Measurements from ENCODE around the gene IFIT1B. TPM values are rescaled to one million over a fixed set of nuclear protein-coding genes. Genes with fewer than 3 reads are reported as not detected.

IFIT1B gene
- total and polyA plus RNA-seq, 7 experiments from 2014 or later: 0.44 TPM; not detected in 6

DNA sequence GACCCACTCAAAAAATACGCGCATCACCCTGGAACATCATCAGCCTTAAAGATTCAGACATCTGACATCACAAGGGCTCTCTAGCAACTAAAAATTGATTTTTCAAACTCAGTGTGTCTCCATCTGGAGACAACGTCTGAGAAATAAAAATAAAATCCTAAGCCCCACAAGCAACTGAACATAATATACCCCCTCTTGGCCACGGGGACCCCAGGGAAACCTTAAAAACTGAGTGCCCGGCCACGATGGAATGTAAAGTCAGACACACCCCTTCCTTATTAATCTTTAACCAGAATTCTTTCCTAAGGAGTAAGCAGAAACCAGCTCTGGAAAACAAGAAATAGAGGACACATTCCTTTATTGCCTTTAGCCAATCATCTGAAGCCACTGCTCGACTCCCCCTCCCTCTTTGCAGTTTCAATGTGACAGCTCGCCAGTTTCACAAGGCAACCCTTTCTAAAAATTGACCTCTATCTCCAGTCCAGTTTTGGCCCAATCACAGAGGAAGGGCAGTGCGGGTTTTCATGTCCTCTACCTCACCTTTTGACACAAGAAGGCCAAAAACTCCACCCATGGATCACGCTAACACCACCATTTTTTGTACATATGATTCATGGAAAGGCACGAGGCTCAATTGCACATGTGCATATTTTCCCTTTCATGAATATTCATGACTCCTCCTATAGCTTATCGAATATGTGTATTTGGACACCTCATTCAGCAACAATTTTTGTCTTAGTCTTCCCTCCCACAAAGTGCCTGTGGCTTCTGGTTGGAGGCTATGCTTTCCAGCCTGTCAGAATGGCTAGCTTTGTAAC lies 25.9 kb upstream of the IFIT1B start:
- DNase-seq: no peak
- intact Hi-C loops (cut with micrococcal nuclease): no loop called here
- Mint-ChIP-seq H3K27me3 (peaks cover 0 to 75% (median 0%) of the 10 kb centered on the region in 5 donors), H3K9me3 (peaks cover 0 to 4% (median 0%) of the 10 kb centered on the region in 11 donors), H3K27ac (no peak overlapping the region), H3K4me1 (peaks cover 8 to 27% (median 14%) of the 10 kb centered on the region in 7 donors), H3K4me3 (no peak overlapping the region), H3K36me3 (peaks cover 0 to 8% (median 4%) of the 10 kb centered on the region in 5 donors)
- H3K4me1 ChIP-seq (ENCODE audit: control insufficient read depth in 2 of 2, insufficient read depth in 2 of 2, low read length in 2 of 2): no peaks in the 10 kb centered on the region
- no peaks in the 10 kb centered on the region for H3K27me3 ChIP-seq (ENCODE audit: control insufficient read depth in 2 of 2, insufficient read depth in 2 of 2, low read length in 2 of 2)
- CTCF ChIA-PET: no interaction called here
- H3K36me3 ChIP-seq (ENCODE audit: control insufficient read depth in 2 of 3, insufficient read depth in 3 of 3, low read length in 3 of 3): no peaks in the 10 kb centered on the region
- POLR2A ChIA-PET: no interaction called here
- no peak overlapping the region for H3K27ac ChIP-seq (ENCODE audit: low read depth, low read length)
- no peak for ATAC-seq
- no peaks in the 10 kb centered on the region for H3K9me3 ChIP-seq (ENCODE audit: control insufficient read depth in 2 of 3, low read length in 3 of 3)
- no peak overlapping the region for H3K4me3 ChIP-seq (ENCODE audit: low read length)

DNA sequence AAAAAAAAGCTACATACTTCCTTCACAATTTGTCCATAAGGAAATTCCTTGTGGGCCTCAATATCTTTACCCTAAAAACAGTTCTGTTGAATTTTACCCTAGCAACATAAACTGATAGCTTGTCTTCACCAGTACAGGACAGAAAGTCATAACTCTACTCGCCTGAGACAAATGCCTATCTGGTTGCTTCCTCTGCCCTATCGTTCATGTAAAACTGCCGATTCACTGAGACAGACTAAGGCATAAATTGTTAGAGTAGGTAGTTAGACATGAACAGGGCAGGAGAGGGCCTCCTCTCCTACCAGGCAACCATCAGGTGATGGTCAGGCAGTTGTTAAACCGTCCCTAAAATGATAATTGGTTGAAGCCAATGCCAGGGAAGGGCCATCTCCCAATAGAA lies 25.1 kb upstream of the IFIT1B start:
- ChIA-PET POLR2A (interaction anchor here (0.7 kb wide), 2 partner anchors 10 to 521 kb away, joined by 3 read pairs; no protein-coding TSS in a partner anchor), CTCF (no interaction called here)
- peaks cover 0 to 4% (median 0%) of the 10 kb centered on the region in 11 donors for H3K9me3 Mint-ChIP-seq
- no peak overlapping the region for H3K4me3 ChIP-seq (ENCODE audit: low read length)
- H3K36me3 Mint-ChIP-seq: peaks cover 0 to 8% (median 4%) of the 10 kb centered on the region in 5 donors
- DNase-seq (no peak), ATAC-seq (no peak)
- no peaks in the 10 kb centered on the region for H3K36me3 ChIP-seq (ENCODE audit: control insufficient read depth in 2 of 3, insufficient read depth in 3 of 3, low read length in 3 of 3)
- H3K4me1 ChIP-seq (ENCODE audit: control insufficient read depth in 2 of 2, insufficient read depth in 2 of 2, low read length in 2 of 2): no peaks in the 10 kb centered on the region
- no peak overlapping the region for H3K27ac Mint-ChIP-seq
- H3K27me3 Mint-ChIP-seq: peaks cover 0 to 73% (median 4%) of the 10 kb centered on the region in 5 donors
- no peak overlapping the region for H3K4me3 Mint-ChIP-seq
- H3K9me3 ChIP-seq (ENCODE audit: control insufficient read depth in 2 of 3, low read length in 3 of 3): no peaks in the 10 kb centered on the region
- intact Hi-C loops (cut with micrococcal nuclease): no loop called here
- H3K27me3 ChIP-seq (ENCODE audit: control insufficient read depth in 2 of 2, insufficient read depth in 2 of 2, low read length in 2 of 2): no peaks in the 10 kb centered on the region
- H3K4me1 Mint-ChIP-seq: peaks cover 12 to 27% (median 14%) of the 10 kb centered on the region in 7 donors
- H3K27ac ChIP-seq (ENCODE audit: low read depth, low read length): no peak overlapping the region

GRCh38 chr10:89355394-89355931 lies 22.4 kb upstream of the IFIT1B start:
- Mint-ChIP-seq H3K9me3 (peaks cover 0 to 4% (median 0%) of the 10 kb centered on the region in 11 donors), H3K4me3 (no peak overlapping the region), H3K36me3 (peaks cover 0 to 8% (median 4%) of the 10 kb centered on the region in 5 donors), H3K27ac (no peak overlapping the region), H3K4me1 (peaks cover 5 to 19% (median 10%) of the 10 kb centered on the region in 7 donors), H3K27me3 (peaks cover 0 to 67% (median 4%) of the 10 kb centered on the region in 5 donors)
- Histone ChIP-seq H3K36me3 (ENCODE audit: control insufficient read depth in 2 of 3, insufficient read depth in 3 of 3, low read length in 3 of 3) (no peaks in the 10 kb centered on the region), H3K9me3 (ENCODE audit: control insufficient read depth in 2 of 3, low read length in 3 of 3) (no peaks in the 10 kb centered on the region), H3K27me3 (ENCODE audit: control insufficient read depth in 2 of 2, insufficient read depth in 2 of 2, low read length in 2 of 2) (no peaks in the 10 kb centered on the region), H3K4me3 (ENCODE audit: low read length) (no peak overlapping the region), H3K4me1 (ENCODE audit: control insufficient read depth in 2 of 2, insufficient read depth in 2 of 2, low read length in 2 of 2) (no peaks in the 10 kb centered on the region), H3K27ac (ENCODE audit: low read depth, low read length) (no peak overlapping the region)
- ATAC-seq (no peak), DNase-seq (no peak)
- intact Hi-C loops (cut with micrococcal nuclease): no loop called here
- POLR2A ChIA-PET: no interaction called here
- CTCF ChIA-PET: no interaction called here

- no peak overlapping the region for H3K27ac Mint-ChIP-seq
- ChIA-PET POLR2A (no interaction called here), CTCF (interaction anchor here (0.7 to 0.9 kb wide), 2 partner anchors 8 to 11 kb away, joined by 3 read pairs; no protein-coding TSS in a partner anchor)
- intact Hi-C loops (cut with micrococcal nuclease): no loop called here
- Histone ChIP-seq H3K36me3 (ENCODE audit: control insufficient read depth in 2 of 3, insufficient read depth in 3 of 3, low read length in 3 of 3) (no peaks in the 10 kb centered on the region), H3K4me1 (ENCODE audit: control insufficient read depth in 2 of 2, insufficient read depth in 2 of 2, low read length in 2 of 2) (no peaks in the 10 kb centered on the region), H3K27ac (ENCODE audit: low read depth, low read length) (no peak overlapping the region), H3K9me3 (ENCODE audit: control insufficient read depth in 2 of 3, low read length in 3 of 3) (no peaks in the 10 kb centered on the region), H3K27me3 (ENCODE audit: control insufficient read depth in 2 of 2, insufficient read depth in 2 of 2, low read length in 2 of 2) (no peaks in the 10 kb centered on the region), H3K4me3 (ENCODE audit: low read length) (no peak overlapping the region)
- peaks cover 0 to 8% (median 4%) of the 10 kb centered on the region in 5 donors for H3K36me3 Mint-ChIP-seq
- H3K9me3 Mint-ChIP-seq: peaks cover 0 to 4% (median 0%) of the 10 kb centered on the region in 11 donors
- H3K27me3 Mint-ChIP-seq: peaks cover 0 to 64% (median 4%) of the 10 kb centered on the region in 5 donors
- DNase-seq (no peak), ATAC-seq (no peak)
- H3K4me1 Mint-ChIP-seq: peaks cover 0 to 5% (median under 1%) of the 10 kb centered on the region in 7 donors
- no peak overlapping the region for H3K4me3 Mint-ChIP-seq
These were observed 20.8 kb upstream of the IFIT1B start for GRCh38 chr10:89357096-89357495.

DNA sequence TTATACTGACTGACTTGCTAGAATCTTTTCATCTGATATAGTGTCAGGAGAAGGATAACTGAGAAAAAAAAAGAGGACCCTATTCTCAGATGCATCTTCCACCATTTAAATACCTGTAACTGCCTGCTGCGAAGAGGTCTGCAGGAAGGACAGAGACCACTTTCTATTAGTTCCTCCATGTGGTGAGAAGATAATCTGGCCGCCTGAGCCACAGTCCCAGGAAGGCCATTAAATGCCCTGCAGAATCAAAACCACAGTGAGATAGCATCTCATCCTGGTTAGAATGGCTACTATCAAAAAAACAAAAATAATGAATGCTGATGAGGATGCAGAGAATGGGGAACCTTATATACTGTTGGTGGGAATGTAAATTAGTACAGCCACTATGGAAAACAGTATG lies 19.9 kb upstream of the IFIT1B start:
- ATAC-seq: no peak
- Histone ChIP-seq H3K36me3 (ENCODE audit: control insufficient read depth in 2 of 3, insufficient read depth in 3 of 3, low read length in 3 of 3) (no peaks in the 10 kb centered on the region), H3K4me3 (ENCODE audit: low read length) (no peak overlapping the region), H3K27ac (ENCODE audit: low read depth, low read length) (no peak overlapping the region), H3K9me3 (ENCODE audit: control insufficient read depth in 2 of 3, low read length in 3 of 3) (no peaks in the 10 kb centered on the region), H3K4me1 (ENCODE audit: control insufficient read depth in 2 of 2, insufficient read depth in 2 of 2, low read length in 2 of 2) (peaks cover 0 to 3% of the 10 kb centered on the region in 2 donors), H3K27me3 (ENCODE audit: control insufficient read depth in 2 of 2, insufficient read depth in 2 of 2, low read length in 2 of 2) (no peaks in the 10 kb centered on the region)
- intact Hi-C loops (cut with micrococcal nuclease): no loop called here
- Mint-ChIP-seq H3K4me3 (no peak overlapping the region), H3K27ac (no peak overlapping the region), H3K4me1 (peaks cover 0 to 12% (median 6%) of the 10 kb centered on the region in 7 donors), H3K36me3 (peaks cover 0 to 8% (median 4%) of the 10 kb centered on the region in 5 donors), H3K9me3 (peaks cover 0 to 4% (median 0%) of the 10 kb centered on the region in 11 donors), H3K27me3 (peaks cover 0 to 55% (median 4%) of the 10 kb centered on the region in 5 donors)
- ChIA-PET CTCF (interaction anchor here (0.9 kb wide), 1 partner anchor 10 kb away, joined by 3 read pairs; no protein-coding TSS in a partner anchor), POLR2A (no interaction called here)
- no peak for DNase-seq

DNA sequence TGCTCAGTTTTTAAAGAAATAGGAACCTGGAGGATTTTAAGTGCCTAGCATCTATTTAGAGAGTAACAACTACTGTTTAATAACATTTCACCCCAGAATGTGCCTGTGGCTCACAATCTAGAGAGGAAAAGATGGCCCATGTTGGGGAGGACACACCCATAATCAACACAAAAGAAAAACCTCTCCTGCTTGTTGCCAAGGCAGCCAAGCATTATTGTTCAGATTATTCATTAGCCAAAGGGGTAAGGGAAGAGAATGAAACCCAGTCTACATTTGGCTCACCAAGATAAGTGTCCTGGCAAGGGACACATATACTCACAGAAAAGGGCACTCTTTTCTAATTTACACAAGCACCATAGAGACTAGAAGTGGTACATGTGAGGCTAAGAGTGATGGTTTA lies 17.7 kb upstream of the IFIT1B start:
- H3K9me3 ChIP-seq (ENCODE audit: control insufficient read depth in 2 of 3, low read length in 3 of 3): no peaks in the 10 kb centered on the region
- Mint-ChIP-seq H3K27me3 (peaks cover 0 to 45% (median 4%) of the 10 kb centered on the region in 5 donors), H3K4me3 (no peak overlapping the region), H3K9me3 (no peaks in the 10 kb centered on the region), H3K36me3 (no peaks in the 10 kb centered on the region), H3K27ac (no peak overlapping the region), H3K4me1 (peaks cover 7 to 28% (median 16%) of the 10 kb centered on the region in 7 donors)
- no peaks in the 10 kb centered on the region for H3K36me3 ChIP-seq (ENCODE audit: control insufficient read depth in 2 of 3, insufficient read depth in 3 of 3, low read length in 3 of 3)
- H3K27me3 ChIP-seq (ENCODE audit: control insufficient read depth in 2 of 2, insufficient read depth in 2 of 2, low read length in 2 of 2): no peaks in the 10 kb centered on the region
- no peak overlapping the region for H3K4me3 ChIP-seq (ENCODE audit: low read length)
- intact Hi-C loops (cut with micrococcal nuclease): no loop called here
- ATAC-seq (no peak), DNase-seq (no peak)
- CTCF ChIA-PET: no interaction called here
- H3K4me1 ChIP-seq (ENCODE audit: control insufficient read depth in 2 of 2, insufficient read depth in 2 of 2, low read length in 2 of 2): peaks cover 0 to 6% of the 10 kb centered on the region in 2 donors
- POLR2A ChIA-PET: no interaction called here
- no peak overlapping the region for H3K27ac ChIP-seq (ENCODE audit: low read depth, low read length)

Measured in naive thymus-derived CD4-positive, alpha-beta T cell (primary cell).